ENCODE measurements around the gene SASH1.

DNA sequence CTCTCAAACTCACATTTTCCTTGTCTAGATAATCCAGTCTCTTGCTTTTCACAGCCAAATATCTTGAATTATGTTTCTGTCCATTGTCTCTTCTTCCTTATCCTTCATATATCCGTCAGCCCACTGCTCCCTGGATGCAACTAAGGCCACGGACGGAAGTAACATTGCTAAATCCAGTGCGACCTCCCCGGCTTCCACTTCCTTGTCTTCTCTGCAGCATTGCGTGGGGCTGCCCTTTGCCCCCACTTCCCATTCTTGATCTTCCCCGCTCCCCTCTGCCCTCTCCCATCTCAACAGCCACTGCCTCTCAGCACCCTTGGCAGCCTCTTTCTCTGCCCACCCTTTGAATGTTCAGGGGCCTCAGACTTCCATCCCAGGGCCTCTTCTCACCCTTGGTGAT lies 213.8 kb downstream of the SASH1 start:
- no peak for TF ChIP-seq SMC3 (conservative IDR thresholded peaks at IDR 0.05; ENCODE audit: poor library complexity)
- no peak for TF ChIP-seq EZH2 (IDR thresholded peaks at IDR 0.05; ENCODE audit: borderline replicate concordance, insufficient read depth, low read length, poor library complexity, severe bottlenecking)
- TF ChIP-seq EP300 (conservative IDR thresholded peaks at IDR 0.05; ENCODE audit: poor library complexity, severe bottlenecking) = no peak
- TF ChIP-seq, protein P1, sequence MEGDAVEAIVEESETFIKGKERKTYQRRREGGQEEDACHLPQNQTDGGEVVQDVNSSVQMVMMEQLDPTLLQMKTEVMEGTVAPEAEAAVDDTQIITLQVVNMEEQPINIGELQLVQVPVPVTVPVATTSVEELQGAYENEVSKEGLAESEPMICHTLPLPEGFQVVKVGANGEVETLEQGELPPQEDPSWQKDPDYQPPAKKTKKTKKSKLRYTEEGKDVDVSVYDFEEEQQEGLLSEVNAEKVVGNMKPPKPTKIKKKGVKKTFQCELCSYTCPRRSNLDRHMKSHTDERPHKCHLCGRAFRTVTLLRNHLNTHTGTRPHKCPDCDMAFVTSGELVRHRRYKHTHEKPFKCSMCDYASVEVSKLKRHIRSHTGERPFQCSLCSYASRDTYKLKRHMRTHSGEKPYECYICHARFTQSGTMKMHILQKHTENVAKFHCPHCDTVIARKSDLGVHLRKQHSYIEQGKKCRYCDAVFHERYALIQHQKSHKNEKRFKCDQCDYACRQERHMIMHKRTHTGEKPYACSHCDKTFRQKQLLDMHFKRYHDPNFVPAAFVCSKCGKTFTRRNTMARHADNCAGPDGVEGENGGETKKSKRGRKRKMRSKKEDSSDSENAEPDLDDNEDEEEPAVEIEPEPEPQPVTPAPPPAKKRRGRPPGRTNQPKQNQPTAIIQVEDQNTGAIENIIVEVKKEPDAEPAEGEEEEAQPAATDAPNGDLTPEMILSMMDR (IDR thresholded peaks at IDR 0.05; ENCODE audit: poor library complexity, severe bottlenecking) = no peak
- no peak for TF ChIP-seq RAD21 (conservative IDR thresholded peaks at IDR 0.05)
- TF ChIP-seq POLR2AphosphoS5 (IDR thresholded peaks at IDR 0.05) = no peak
- no peak for TF ChIP-seq MXI1 (conservative IDR thresholded peaks at IDR 0.05; ENCODE audit: poor library complexity, severe bottlenecking)
- TF ChIP-seq TAF1 (IDR thresholded peaks at IDR 0.05; ENCODE audit: low read depth) = no peak

All from neural cell (in vitro differentiated cells).